ENCODE data around the gene DUSP23.

DUSP23 gene

GRCh38 chr1:159825564-159825963, 44.8 kb downstream of the DUSP23 start:
- no peak for DNase-seq (ENCODE audit: low read depth in 1 of 2, low spot score in 1 of 2)
- in situ Hi-C loops (cut with HindIII; ENCODE audit: low pct_unique_long_range_greater_than_20kb, low sequenced_read_pairs), result no loop called here
- no peak for TF ChIP-seq JUND (IDR thresholded peaks at IDR 0.05; ENCODE audit: low read depth)

- no peak for DNase-seq (ENCODE audit: low read depth in 1 of 2, low spot score in 1 of 2)
- in situ Hi-C loops (cut with HindIII; ENCODE audit: low pct_unique_long_range_greater_than_20kb, low sequenced_read_pairs), result no loop called here
- TF ChIP-seq JUND (IDR thresholded peaks at IDR 0.05; ENCODE audit: low read depth), result no peak
Measured at GRCh38 chr1:159826441-159827101, 45.8 kb downstream of the DUSP23 start, which contains the start of gene SLAMF8. Gene SLAMF8, plus strand, starts transcription at chr1:159826873. Its CDS starts 26 bp downstream, at chr1:159826899.

- no peak for TF ChIP-seq JUND (IDR thresholded peaks at IDR 0.05; ENCODE audit: low read depth)
- DNase-seq (ENCODE audit: low read depth in 1 of 2, low spot score in 1 of 2), result no peak
- in situ Hi-C loops (cut with HindIII; ENCODE audit: low pct_unique_long_range_greater_than_20kb, low sequenced_read_pairs), result no loop called here
Measured at GRCh38 chr1:159827102-159827490, 46.3 kb downstream of the DUSP23 start.

GRCh38 chr1:159827549-159827948, 46.8 kb downstream of the DUSP23 start:
- DNase-seq (ENCODE audit: low read depth in 1 of 2, low spot score in 1 of 2), result no peak
- no peak for TF ChIP-seq JUND (IDR thresholded peaks at IDR 0.05; ENCODE audit: low read depth)
- in situ Hi-C loops (cut with HindIII; ENCODE audit: low pct_unique_long_range_greater_than_20kb, low sequenced_read_pairs), result no loop called here

- in situ Hi-C loops (cut with HindIII; ENCODE audit: low pct_unique_long_range_greater_than_20kb, low sequenced_read_pairs), result no loop called here
- TF ChIP-seq JUND (IDR thresholded peaks at IDR 0.05; ENCODE audit: low read depth), result no peak
Measured at GRCh38 chr1:159828176-159828575, 47.4 kb downstream of the DUSP23 start.

GRCh38 chr1:159828581-159829272, 48.0 kb downstream of the DUSP23 start:
- TF ChIP-seq JUND (IDR thresholded peaks at IDR 0.05; ENCODE audit: low read depth), result no peak
- in situ Hi-C loops (cut with HindIII; ENCODE audit: low pct_unique_long_range_greater_than_20kb, low sequenced_read_pairs), result no loop called here
- no peak for DNase-seq (ENCODE audit: low read depth in 1 of 2, low spot score in 1 of 2)

More at GRCh38 chr1:159828176-159828575, 47.4 kb downstream of the DUSP23 start:
- DNase-seq (ENCODE audit: low read depth in 1 of 2, low spot score in 1 of 2), result peak in 1 of 2 experiments; percentile 54

- DNase-seq (ENCODE audit: low read depth in 1 of 2, low spot score in 1 of 2), result peak; percentile 54 to 73
- in situ Hi-C loops (cut with HindIII; ENCODE audit: low pct_unique_long_range_greater_than_20kb, low sequenced_read_pairs), result no loop called here
- TF ChIP-seq JUND (IDR thresholded peaks at IDR 0.05; ENCODE audit: low read depth), result no peak
Measured at GRCh38 chr1:159829273-159829634, 48.5 kb downstream of the DUSP23 start.

GRCh38 chr1:159829822-159830465, 49.2 kb downstream of the DUSP23 start:
- DNase-seq (ENCODE audit: low read depth in 1 of 2, low spot score in 1 of 2), result no peak
- in situ Hi-C loops (cut with HindIII; ENCODE audit: low pct_unique_long_range_greater_than_20kb, low sequenced_read_pairs), result no loop called here

GRCh38 chr1:159830722-159831121, 50.0 kb downstream of the DUSP23 start:
- TF ChIP-seq JUND (IDR thresholded peaks at IDR 0.05; ENCODE audit: low read depth), result no peak
- DNase-seq (ENCODE audit: low read depth in 1 of 2, low spot score in 1 of 2), result no peak
- in situ Hi-C loops (cut with HindIII; ENCODE audit: low pct_unique_long_range_greater_than_20kb, low sequenced_read_pairs), result no loop called here

More at GRCh38 chr1:159829822-159830465, 49.2 kb downstream of the DUSP23 start:
- no peak for TF ChIP-seq JUND (IDR thresholded peaks at IDR 0.05; ENCODE audit: low read depth)

- DNase-seq (ENCODE audit: low read depth in 1 of 2, low spot score in 1 of 2), result no peak
- in situ Hi-C loops (cut with HindIII; ENCODE audit: low pct_unique_long_range_greater_than_20kb, low sequenced_read_pairs), result no loop called here
- no peak for TF ChIP-seq JUND (IDR thresholded peaks at IDR 0.05; ENCODE audit: low read depth)
Measured at GRCh38 chr1:159831412-159832141, 50.8 kb downstream of the DUSP23 start.
